Measurements from ENCODE around the gene HOXB4. TPM values are rescaled to one million over a fixed set of nuclear protein-coding genes. Genes with fewer than 3 reads are reported as not detected.

HOXB4 gene
- total RNA-seq, 1 donor from 2014 or later = 0.90 TPM

DNA sequence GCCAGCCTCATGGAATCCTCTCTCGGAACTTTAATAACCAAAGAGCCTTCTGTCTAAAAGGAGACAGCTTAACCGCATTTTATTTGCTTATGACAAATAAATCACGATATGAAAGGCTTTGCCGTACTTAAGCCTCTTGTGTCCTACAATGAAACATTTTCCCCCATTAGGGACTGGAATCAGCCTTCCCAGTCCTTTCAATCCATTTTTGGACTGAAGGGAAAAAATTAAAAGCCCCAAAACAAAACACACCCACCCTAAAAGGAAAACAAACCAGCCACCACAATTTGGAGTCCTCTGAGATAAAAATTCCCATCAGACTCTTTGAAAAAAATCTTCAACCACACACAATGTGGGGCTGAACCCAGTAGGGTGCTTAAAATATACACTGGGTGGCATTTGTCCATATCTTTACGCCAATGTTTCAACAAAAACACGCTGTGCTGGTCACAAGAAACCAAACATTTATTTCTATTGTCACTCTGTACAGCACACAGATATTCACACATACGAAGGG lies 3.0 kb downstream of the HOXB4 start:
- no peak for DNase-seq (ENCODE audit: low read depth in 2 of 2)

DNA sequence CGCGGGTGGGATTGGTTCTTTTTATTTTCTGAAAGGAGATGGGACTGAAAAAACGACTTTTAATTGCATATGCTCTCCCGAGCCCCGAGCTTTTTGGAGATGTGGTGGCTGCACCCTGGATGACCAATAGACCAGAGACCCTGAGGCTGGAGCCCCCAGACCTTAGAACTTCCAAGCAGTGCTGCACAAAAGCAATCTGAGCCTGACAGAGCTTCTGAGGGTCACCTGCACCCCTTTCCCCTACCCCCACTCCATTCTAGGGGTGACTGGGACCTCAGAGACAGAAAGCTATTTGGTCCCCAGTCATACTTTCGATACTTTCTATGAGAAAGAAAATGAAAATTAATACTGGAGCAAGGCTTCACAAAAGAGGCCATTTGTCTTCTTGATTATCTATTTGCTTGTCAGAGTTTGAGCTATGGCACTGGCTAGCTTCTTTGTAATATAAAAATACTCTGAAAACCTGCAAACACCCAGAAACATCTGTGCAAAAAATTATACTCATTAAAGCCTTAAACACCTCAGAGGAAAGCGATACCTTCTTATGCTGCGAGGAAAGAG lies 3.6 kb downstream of the HOXB4 start:
- DNase-seq (ENCODE audit: low read depth in 2 of 2) = no peak

DNA sequence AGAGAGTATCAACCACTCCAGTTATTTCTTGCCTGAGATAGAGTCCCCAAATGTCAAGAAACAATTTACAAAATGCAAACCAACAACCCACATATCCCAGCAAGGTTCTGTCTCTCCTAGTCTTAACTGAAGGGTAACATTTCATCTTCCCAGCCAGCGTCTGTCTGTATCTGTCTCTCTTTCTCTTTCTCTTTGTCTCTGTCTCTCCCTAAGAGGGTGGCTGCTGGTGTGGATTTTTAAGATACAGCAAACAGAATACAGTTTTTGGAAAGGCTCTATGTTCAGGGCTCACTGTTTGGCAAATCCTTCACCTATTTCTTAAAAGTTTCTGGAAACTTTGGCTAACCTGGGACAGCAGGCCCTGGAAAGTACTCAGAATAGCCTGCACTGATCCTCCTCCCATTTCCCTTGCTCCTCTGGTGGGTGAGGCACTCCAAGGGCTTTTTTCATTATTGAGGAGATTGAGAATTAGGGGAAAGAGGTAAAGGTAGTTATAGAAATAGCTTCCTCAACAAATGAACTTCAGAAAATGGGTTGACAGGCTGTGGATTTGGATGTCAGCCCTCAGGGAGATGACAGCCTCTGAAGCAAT lies 6.2 kb downstream of the HOXB4 start:
- DNase-seq (ENCODE audit: low read depth in 2 of 2) = no peak

DNA sequence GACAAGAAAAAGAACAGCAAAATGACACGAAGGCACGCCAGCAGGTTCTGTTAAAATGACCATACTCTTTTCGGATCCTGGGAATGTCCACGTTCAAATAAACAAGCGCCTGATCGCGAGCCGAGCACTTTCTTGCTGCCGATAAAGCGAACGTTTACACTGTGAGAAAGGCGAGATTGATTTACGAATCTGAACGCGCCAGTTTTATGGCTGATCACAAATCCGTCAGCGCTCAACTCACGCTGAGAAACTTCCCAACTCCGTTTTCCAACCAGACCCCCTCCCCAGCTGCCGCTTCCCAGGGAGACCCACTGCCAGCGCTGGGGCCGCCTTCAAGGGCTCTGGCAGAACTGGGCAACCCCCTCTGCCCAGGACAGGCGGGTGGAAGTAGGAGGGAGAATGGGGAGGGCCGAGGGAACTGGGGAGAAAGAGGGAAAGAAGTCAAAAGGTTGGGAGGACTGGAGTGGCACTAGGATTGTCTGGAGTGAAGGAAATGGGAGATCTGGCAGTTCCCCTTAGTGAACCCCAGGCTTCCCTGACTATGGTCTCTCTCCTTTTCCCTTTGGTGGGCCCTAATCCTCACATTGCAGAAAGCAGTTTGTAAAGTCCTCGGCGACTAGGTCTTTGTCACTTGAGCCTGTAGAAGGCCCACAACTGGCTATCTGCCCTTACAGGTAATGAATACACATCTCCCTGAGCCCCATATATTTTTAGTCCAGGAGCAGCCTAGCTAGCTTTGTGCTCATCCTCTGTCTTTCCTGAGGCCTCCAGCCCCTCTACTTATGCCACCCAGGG lies 6.9 kb downstream of the HOXB4 start:
- no peak for DNase-seq (ENCODE audit: low read depth in 2 of 2)

DNA sequence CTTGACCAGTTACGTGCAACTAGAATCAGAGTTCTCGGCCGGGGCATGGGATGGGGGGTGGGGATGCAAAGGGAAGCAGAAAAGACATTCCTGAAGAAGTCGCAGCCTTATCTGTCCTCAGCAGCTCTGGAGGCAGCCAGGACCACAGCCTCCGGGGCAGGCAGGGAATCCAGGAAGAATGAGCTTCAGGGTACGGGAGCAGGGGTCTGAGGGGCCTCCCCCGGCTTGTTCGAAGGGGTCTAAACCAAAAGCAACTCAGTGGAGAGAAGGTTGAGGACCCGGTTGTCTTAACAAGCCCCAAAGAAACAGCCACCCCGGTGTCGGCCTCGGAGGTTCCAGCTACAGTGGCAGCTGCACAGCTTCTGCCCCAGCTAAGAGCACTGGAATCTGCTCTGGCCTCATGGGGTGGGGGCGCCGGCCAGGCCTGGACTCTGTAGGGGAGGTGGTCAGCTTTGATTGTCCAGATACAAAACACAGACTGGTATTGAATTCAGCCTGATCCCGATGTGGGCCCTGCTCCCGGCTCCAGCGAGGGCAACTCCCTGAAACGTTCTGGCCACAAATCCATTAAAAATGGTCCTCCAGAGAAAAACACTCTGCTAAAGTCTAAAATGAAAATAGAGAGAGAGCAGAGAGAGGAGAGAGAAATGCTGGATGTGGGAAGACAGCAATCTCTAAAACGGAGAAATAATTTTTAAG lies 7.7 kb downstream of the HOXB4 start:
- no peak for DNase-seq (ENCODE audit: low read depth in 2 of 2)

DNA sequence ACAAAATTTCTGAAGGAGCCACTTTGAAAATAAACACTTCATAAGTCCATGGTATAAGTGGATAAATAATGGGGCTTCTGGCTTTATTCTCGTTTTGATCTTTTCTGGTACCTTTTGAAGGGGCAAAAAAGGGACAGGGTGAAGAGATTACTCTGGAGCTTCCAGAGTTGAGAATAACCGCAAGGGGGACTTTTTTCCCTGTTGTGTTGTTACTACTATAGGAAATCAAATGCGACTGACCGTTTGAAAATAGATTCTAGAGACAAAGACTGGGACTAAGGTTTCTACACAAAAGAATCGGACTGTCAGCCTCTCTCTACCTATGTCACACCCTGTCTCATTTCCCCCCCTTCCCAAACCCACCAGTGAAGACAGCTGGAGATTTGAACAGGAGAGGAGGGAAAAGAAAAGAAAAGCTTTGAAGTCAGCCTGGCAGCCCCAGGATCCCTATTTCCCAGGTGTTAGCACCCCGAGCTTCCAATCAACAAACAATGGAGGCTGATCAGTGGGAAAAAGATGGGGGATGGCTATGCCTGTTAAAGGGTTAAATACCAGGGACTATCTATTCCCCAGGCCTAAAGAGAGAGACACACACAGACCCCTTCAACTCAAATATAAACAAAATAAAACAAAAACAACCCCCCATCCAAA lies 8.4 kb downstream of the HOXB4 start:
- DNase-seq (ENCODE audit: low read depth in 2 of 2) = no peak

DNA sequence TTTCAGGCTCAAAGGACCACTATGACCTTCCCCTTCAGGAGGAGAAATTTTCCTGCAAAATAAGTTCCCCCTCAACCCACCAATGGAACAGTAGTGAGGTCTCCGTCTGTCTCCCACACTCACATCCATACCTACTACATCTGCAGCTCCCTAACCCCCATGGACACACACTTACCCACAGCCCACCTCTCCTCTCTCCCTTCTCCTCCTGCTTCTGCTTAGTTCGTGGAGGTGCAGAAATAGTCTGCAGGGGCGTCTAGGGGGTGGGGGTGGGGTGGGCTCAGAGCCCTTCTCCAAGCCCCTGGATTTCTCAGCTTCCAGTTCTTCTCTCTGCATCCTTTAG lies 8.9 kb downstream of the HOXB4 start:
- DNase-seq (ENCODE audit: low read depth in 2 of 2) = no peak

DNA sequence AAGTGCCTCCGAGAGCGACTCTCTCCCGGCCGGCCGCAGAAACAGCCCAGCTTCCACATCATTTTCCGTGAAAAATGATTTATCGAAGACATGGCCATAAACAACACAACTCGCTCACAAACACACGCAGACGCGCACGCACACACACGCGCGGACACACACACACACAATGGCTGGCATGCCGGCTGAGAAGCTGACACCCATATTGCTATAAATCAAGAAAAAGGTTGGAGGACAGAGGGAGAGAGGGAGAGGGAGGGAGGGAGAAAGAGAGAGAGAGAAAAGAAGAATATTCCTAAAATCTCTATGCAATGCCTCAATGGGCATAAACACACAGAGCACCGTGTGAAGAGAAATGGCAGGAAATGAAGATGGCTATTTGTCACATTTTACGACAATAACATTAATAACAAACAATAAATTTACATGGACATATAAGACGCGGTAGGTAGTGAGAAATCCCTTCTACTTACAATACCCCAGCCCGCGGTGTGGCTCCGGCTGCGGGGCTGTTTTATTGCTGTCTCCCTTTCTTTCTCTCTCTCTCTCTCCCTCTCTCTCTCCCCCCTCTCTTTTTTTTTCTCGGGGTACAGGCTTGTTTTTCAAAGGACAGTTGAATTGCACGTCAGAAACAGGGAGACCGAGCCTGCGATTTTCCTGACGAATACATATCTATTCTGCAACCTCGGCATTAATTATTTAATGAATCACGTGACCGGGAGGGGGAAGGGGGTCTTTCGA lies 9.5 kb downstream of the HOXB4 start:
- DNase-seq (ENCODE audit: low read depth in 2 of 2) = peak in 1 of 2 donors; percentile 53

DNA sequence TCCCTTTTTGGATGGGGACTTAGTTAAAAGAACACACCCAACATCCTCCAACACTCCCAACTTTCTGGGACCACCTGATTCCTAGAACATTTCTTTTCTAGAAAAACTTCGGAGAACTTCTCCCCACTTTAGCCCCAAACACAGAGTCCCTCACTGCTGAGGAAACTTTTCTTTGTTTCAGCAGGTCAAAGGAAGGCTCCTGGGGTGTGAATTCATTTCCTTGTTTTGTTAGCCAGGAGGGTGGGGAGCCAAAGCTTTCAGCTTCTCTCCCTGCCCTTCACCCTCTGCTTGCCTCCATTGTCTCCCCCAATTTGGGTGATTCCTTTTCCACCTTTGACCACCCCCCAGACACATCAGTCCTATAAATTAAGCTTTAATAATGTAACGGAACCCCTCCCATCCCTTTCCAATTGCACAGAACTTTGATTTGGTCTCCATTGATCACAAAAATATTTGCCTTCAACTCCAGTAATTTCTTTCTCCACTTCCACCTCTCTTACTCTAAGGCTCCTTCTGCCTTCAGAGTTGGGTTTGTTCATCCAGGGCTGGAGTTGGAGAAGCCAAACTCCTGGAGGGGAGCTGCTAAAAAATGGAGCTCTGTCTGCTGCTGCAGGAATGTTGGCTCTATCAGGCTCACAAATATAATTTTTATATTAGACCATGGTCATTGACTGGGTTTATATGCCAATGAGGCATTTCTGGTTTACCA lies 10.3 kb downstream of the HOXB4 start:
- DNase-seq (ENCODE audit: low read depth in 2 of 2) = no peak

DNA sequence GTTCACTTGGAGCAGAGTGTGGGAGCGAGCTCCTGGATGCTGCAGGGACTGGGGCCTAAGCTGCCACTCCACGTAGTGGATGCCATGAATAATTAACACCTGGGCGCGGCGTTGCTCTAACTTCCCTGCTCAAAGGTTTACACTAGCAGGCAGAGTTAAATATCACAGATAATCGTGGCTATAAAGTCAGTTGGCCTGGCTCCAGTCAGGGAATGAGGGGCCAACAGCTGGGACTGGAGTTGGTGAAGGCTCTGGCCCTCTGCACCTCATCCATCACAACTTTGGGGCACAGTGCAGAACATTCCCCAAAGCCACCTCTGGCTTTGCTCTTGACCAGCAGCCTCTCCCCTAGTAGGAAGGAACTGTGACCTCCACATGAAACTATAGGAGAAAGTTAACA lies 10.9 kb downstream of the HOXB4 start:
- no peak for DNase-seq (ENCODE audit: low read depth in 2 of 2)

DNA sequence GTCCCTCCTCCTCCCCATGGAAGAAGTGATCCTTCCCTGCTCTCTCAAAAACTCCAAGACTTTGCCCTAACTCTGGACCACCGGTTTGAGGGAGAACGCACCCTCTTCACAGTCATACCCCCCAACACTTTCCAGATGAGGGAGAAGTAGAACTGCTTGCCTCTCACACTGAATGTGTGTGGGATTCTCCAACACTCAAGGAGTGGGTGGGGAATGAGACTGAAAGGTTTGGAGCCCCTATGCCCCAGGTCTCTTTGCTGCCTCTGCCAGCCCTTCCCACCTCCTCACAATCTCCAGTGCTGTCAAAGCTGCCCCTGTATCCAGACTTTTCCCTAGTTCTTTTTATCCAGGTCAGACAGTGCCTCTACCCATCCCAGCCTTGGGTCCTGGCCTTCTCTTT lies 11.4 kb downstream of the HOXB4 start:
- DNase-seq (ENCODE audit: low read depth in 2 of 2) = no peak

DNA sequence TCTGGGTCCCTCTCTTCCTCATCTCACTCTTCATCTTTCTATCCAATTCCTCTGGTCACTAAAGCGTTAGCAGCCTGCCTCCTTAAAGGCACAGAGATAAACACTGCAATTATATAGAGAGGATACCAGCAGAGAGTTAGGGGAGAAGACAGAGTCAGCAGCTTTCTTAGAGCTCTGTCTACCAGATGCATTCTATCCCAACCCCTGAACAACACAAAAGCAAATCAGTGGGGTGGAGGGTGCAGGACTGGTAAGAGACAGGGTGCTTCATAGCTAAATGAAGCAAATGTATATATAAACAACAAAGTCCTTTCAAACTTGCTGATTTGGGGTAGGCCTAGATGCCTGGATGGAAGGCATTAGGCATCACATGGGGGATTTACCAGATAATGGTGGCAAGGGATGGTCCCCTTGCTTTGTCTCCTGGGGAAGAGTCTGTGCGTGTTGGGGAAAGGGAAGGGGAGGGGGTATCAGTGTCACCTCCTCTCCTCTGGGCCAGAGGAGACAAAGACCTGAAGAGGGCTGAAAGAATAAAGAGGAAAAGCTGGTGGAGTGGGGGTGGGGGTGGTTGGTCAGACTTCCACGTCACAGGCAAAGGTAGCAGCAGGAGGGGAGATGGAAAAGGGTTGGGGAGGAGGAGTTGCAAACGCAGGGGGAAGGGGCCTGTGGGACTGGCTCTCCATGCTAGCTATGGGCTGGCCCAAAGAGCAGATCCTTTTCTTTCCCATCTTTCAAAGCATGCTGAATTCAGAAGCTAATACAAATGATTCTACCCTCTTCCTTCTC lies 12.0 kb downstream of the HOXB4 start:
- no peak for DNase-seq (ENCODE audit: low read depth in 2 of 2)

DNA sequence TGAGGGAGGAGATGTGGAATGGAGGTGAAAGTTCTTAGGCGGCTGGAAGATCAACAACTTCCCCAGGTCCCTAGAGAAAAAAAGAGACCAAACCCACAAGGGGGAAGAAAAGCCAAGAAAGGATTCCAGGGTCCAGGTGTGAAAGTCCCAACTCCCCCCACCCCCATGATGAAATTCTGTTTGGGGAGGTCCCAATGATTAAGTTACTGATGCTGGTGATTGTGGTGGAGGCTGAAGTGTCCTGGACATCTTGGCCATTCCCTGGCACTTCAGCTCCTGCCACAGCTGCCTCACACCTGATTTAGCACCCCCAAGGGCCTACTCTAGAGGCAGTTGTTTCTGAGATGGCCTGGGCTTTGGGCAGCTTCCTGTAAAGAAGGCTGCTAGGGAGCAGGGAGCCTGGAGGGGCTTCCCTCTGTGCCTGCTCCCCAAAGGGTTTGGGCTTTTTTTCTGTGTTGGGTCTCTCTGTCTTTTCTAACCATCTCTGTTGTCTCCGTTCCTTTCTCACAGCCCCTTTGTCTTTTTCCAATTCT lies 13.1 kb downstream of the HOXB4 start:
- no peak for DNase-seq (ENCODE audit: low read depth in 2 of 2)

DNA sequence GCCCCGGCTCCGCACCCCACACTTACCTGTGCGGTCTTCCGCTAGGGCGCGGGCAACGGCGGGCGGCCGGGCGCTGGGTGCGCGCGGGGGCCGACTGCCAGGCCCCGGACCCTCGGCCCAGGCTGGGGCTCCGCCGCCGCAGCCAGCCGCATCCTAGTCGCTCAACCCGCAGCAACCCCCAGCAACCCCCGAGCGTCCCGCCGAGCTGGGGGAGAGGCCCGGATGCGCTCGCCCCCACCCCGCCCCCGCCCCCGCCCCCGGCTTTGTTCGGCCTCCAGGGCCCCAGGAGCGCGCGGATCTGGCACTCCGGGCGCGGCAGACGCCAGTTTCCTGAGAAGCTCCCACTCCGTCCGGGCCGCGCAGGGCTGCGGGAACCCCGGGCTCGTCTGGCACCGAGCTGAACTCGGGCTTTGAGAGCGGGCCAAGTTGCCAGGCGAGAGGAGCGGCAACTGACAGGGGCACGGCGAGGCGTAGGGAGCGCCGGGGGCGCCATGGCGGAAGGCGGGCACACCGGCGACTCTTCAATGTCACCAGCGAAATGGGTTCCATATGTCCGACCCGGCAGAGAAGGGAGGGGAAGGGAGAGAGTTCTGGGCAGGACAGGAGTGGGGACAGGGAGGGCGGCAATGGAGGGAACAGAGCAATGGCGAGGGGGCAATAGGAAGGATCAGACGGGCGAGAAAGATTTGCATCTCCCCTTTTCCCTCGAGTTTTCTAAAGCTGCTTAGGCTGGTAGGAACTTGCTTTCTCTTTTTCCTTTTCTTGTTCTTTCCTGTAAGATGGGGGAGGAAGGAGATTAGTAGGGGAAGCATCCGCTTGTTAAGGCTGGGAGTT lies 13.7 kb downstream of the HOXB4 start:
- DNase-seq (ENCODE audit: low read depth in 2 of 2) = peak in 1 of 2 donors; percentile 56

DNA sequence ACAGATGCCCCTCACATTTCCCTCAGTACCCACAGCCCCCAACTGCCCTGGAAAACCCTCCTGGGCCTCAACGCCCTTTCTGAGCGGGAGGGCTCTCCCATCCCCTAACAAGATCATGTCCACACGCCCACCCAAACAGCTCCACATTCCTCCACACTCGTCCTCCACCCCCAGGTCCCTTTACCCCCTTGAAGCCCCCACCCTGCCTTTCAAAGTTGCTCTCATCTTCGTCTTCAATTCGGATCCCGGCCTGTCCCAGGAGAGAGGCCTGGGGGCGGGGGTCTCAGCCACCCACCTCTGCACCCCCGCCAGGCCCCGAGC lies 14.3 kb downstream of the HOXB4 start:
- no peak for DNase-seq (ENCODE audit: low read depth in 2 of 2)

DNA sequence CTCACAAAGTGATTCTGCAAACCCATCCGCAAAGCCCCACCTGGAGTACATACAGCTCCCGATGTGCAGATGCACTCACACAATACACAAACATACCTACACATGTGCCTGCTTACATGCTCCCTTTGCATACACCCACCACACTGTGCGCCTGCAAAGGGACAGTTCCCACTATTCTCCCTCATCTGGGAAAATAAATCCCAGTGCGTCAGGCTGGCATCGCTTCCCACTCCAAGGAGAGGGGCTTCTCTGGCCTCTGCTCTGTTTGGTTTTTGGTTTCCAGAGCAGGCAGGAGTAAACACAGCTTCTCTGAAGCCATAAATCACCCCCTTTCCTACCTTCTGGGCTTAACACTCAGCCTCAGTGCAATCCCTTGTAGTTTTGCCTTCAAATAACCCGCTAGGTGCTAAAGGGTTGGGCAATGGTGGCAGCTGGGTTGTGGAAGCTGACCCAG lies 14.7 kb downstream of the HOXB4 start:
- no peak for DNase-seq (ENCODE audit: low read depth in 2 of 2)

DNA sequence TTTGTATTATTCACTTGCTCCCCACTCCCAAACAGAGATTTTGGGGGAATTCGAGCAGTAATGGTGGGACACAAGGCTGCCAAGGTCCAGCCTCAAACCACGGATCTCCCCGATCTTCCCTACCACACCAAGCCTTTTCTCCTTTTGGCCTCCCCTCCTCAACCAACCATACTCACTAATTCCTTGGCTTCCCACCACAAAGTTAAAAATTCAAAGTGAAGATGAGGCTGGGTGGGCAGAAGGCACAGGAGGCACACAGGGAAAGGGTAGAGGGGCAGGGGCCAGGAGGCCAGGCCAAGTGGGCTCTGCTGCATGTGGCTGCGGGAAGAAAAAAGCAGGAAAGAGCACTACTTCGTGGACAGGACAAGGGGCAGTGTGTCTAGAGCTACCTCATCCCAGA lies 15.2 kb downstream of the HOXB4 start:
- DNase-seq (ENCODE audit: low read depth in 2 of 2) = no peak
